D721Med (cell line): ENCODE results near the gene FSTL5.
"Not testable (repeated sequence)": the region's sequence is repeated elsewhere in the genome, so short reads cannot be mapped to it uniquely, and the experiment has no call there.

ENCODE experiments used
- DNase-seq: peaks from one replicate; pipeline ENCODE4 v3.0.0; 2011; ENCODE audit warnings: low spot score; ENCODE audit not compliant: insufficient read length
- FAIRE-seq: peaks from 2 replicates; lab custom pipeline; 2011; peaks lifted over from hg19 to GRCh38; lab: Jason Lieb, UNC
- CTCF ChIP-seq: IDR thresholded peaks from 2 replicates; pipeline ENCODE4 v1.5.1; 2012; ENCODE audit warnings: mild to moderate bottlenecking, control low read depth; ENCODE audit not compliant: insufficient read depth; ENCODE audit errors: missing control alignments

The FSTL5 gene

GRCh38 chr4:161799710-161800109, 364.1 kb downstream of the FSTL5 start:
- TF ChIP-seq CTCF, result no peak
- FAIRE-seq (peak; percentile 88), DNase-seq (no peak)

- no peak for TF ChIP-seq CTCF
- DNase-seq (no peak), FAIRE-seq (no peak)
Measured at GRCh38 chr4:161792991-161793390, 370.8 kb downstream of the FSTL5 start.

GRCh38 chr4:161791796-161792556, 371.8 kb downstream of the FSTL5 start:
- DNase-seq, result no peak
- no peak for FAIRE-seq
- no peak for TF ChIP-seq CTCF

- DNase-seq (no peak), FAIRE-seq (peak; percentile 11)
- no peak for TF ChIP-seq CTCF
Measured at GRCh38 chr4:161767116-161767515, 396.7 kb downstream of the FSTL5 start.

GRCh38 chr4:161762796-161763195, 401.0 kb downstream of the FSTL5 start:
- FAIRE-seq (peak; percentile 16), DNase-seq (no peak)
- no peak for TF ChIP-seq CTCF

GRCh38 chr4:161760008-161760407, 403.8 kb downstream of the FSTL5 start:
- no peak for FAIRE-seq
- no peak for DNase-seq
- TF ChIP-seq CTCF, result no peak

- not testable (repeated sequence) for DNase-seq, FAIRE-seq
Measured at GRCh38 chr4:161758412-161758811, 405.4 kb downstream of the FSTL5 start.
